ENCODE measurements around the gene GLO1. TPM values are rescaled to one million over a fixed set of nuclear protein-coding genes. Genes with fewer than 3 reads are reported as not detected.

GLO1 gene
- total and polyA plus RNA-seq, 4 donors: 50.5 to 108 (median 72.5) TPM

DNA sequence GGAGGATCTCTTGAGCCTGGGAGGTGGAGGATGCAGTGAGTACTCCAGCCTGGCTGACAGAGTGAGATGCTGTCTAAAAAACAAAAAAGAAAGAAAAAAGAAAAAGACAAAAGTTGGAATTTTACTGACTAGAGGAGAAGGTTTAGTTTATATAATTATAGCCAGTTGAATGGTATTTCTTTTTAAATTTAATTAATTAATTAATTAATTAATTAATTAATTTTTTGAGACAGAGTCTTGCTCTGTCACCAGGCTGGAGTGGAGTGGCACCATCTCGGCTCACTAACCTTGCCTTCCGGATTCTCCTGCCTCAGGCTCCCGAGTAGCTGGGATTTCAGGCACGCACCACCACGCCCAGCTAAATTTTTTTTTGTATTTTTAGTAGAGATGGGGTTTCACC lies 20.8 kb upstream of the GLO1 start:
- H3K9me3 ChIP-seq (ENCODE audit: control insufficient read depth in 4 of 4, low read length in 3 of 4): no peaks in the 10 kb centered on the region
- no peak for TF ChIP-seq HNF4G (IDR thresholded peaks at IDR 0.05)
- TF ChIP-seq, protein P1, sequence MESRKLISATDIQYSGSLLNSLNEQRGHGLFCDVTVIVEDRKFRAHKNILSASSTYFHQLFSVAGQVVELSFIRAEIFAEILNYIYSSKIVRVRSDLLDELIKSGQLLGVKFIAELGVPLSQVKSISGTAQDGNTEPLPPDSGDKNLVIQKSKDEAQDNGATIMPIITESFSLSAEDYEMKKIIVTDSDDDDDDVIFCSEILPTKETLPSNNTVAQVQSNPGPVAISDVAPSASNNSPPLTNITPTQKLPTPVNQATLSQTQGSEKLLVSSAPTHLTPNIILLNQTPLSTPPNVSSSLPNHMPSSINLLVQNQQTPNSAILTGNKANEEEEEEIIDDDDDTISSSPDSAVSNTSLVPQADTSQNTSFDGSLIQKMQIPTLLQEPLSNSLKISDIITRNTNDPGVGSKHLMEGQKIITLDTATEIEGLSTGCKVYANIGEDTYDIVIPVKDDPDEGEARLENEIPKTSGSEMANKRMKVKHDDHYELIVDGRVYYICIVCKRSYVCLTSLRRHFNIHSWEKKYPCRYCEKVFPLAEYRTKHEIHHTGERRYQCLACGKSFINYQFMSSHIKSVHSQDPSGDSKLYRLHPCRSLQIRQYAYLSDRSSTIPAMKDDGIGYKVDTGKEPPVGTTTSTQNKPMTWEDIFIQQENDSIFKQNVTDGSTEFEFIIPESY (IDR thresholded peaks at IDR 0.05): no peak
- TF ChIP-seq RXRA (IDR thresholded peaks at IDR 0.05): no peak
- no peak for TF ChIP-seq HNF4A (conservative IDR thresholded peaks at IDR 0.05)
- TF ChIP-seq EGR1 (IDR thresholded peaks at IDR 0.05; ENCODE audit: low read depth in 2 of 2): no peak
- TF ChIP-seq, protein P2, sequence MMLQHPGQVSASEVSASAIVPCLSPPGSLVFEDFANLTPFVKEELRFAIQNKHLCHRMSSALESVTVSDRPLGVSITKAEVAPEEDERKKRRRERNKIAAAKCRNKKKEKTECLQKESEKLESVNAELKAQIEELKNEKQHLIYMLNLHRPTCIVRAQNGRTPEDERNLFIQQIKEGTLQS (IDR thresholded peaks at IDR 0.05): no peak
- TF ChIP-seq, protein P3, sequence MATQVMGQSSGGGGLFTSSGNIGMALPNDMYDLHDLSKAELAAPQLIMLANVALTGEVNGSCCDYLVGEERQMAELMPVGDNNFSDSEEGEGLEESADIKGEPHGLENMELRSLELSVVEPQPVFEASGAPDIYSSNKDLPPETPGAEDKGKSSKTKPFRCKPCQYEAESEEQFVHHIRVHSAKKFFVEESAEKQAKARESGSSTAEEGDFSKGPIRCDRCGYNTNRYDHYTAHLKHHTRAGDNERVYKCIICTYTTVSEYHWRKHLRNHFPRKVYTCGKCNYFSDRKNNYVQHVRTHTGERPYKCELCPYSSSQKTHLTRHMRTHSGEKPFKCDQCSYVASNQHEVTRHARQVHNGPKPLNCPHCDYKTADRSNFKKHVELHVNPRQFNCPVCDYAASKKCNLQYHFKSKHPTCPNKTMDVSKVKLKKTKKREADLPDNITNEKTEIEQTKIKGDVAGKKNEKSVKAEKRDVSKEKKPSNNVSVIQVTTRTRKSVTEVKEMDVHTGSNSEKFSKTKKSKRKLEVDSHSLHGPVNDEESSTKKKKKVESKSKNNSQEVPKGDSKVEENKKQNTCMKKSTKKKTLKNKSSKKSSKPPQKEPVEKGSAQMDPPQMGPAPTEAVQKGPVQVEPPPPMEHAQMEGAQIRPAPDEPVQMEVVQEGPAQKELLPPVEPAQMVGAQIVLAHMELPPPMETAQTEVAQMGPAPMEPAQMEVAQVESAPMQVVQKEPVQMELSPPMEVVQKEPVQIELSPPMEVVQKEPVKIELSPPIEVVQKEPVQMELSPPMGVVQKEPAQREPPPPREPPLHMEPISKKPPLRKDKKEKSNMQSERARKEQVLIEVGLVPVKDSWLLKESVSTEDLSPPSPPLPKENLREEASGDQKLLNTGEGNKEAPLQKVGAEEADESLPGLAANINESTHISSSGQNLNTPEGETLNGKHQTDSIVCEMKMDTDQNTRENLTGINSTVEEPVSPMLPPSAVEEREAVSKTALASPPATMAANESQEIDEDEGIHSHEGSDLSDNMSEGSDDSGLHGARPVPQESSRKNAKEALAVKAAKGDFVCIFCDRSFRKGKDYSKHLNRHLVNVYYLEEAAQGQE (IDR thresholded peaks at IDR 0.05): no peak
- no peak for TF ChIP-seq JUND (IDR thresholded peaks at IDR 0.05)
- TF ChIP-seq GABPA (IDR thresholded peaks at IDR 0.05 in 1 of 2, conservative IDR thresholded peaks at IDR 0.05 in 1 of 2): no peak
- H3K9ac ChIP-seq (ENCODE audit: low read depth in 1 of 2, low read length in 2 of 2): no peak overlapping the region
- 98% methylated on average over 5 of the region's 5 CpGs for WGBS
- H3K36me3 ChIP-seq (ENCODE audit: control insufficient read depth in 4 of 4, insufficient read depth in 3 of 4, low read depth in 1 of 4, low read length in 3 of 4): no peaks in the 10 kb centered on the region
- no peaks in the 10 kb centered on the region for H3K4me1 ChIP-seq (ENCODE audit: control insufficient read depth in 4 of 4, insufficient read depth in 4 of 4, low read length in 3 of 4)
- H3K27me3 ChIP-seq (ENCODE audit: control insufficient read depth in 4 of 4, insufficient read depth in 4 of 4, low read length in 3 of 4): no peaks in the 10 kb centered on the region
- DNase-seq (ENCODE audit: low spot score): no peak
- no peak overlapping the region for H3K27ac ChIP-seq (ENCODE audit: low read depth in 1 of 2, low read length in 2 of 2)
- H3K4me3 ChIP-seq (ENCODE audit: low read depth in 1 of 3, low read length in 3 of 3): no peak overlapping the region

DNA sequence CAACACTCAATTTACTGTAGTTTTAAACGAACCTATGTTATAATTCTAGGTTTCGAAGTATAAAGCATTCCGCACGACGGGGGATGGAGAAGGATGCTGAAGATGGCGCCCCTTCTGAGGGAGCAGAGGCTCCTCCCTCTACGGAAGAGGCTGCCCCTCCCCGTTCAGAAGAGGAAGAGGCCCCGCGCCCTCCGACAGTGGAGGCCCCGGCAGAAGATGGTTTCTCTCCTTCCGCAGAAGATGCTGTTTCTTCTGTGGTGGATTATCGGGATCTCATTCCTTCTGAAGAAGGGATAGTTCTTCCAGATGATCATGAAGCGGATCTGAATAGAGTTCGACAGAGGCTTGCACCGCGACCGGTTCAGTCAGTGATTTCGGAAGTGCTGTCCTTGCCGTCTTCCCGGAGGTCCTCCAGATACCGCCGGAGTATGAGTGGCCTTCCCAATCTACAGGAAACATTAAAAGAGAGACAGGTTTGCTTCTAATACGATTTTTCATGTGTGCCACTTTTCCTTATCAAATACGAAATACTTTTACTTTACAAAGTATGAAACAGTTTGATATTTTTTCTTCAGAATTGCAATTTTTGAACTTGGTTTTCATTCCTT lies 19.9 kb upstream of the GLO1 start:
- no peak overlapping the region for H3K27ac ChIP-seq (ENCODE audit: low read depth in 1 of 2, low read length in 2 of 2)
- H3K4me1 ChIP-seq (ENCODE audit: control insufficient read depth in 4 of 4, insufficient read depth in 4 of 4, low read length in 3 of 4): no peaks in the 10 kb centered on the region
- no peak for DNase-seq (ENCODE audit: low spot score)
- 92% methylated on average over 26 of the region's 26 CpGs for WGBS
- H3K4me3 ChIP-seq (ENCODE audit: low read depth in 1 of 3, low read length in 3 of 3): no peak overlapping the region
- H3K9ac ChIP-seq (ENCODE audit: low read depth in 1 of 2, low read length in 2 of 2): no peak overlapping the region
- H3K9me3 ChIP-seq (ENCODE audit: control insufficient read depth in 4 of 4, low read length in 3 of 4): no peaks in the 10 kb centered on the region
- H3K27me3 ChIP-seq (ENCODE audit: control insufficient read depth in 4 of 4, insufficient read depth in 4 of 4, low read length in 3 of 4): no peaks in the 10 kb centered on the region
- no peaks in the 10 kb centered on the region for H3K36me3 ChIP-seq (ENCODE audit: control insufficient read depth in 4 of 4, insufficient read depth in 3 of 4, low read depth in 1 of 4, low read length in 3 of 4)
- TF ChIP-seq HNF4A (conservative IDR thresholded peaks at IDR 0.05) (no peak), YY1 (IDR thresholded peaks at IDR 0.05) (no peak), FOXA1 (IDR thresholded peaks at IDR 0.05) (no peak), EGR1 (IDR thresholded peaks at IDR 0.05; ENCODE audit: low read depth in 2 of 2) (no peak), HNF4G (IDR thresholded peaks at IDR 0.05) (no peak), SP1 (IDR thresholded peaks at IDR 0.05) (no peak), GABPA (IDR thresholded peaks at IDR 0.05 in 1 of 2, conservative IDR thresholded peaks at IDR 0.05 in 1 of 2) (no peak)
- TF ChIP-seq, protein P2 (IDR thresholded peaks at IDR 0.05): no peak
- TF ChIP-seq, protein P4, sequence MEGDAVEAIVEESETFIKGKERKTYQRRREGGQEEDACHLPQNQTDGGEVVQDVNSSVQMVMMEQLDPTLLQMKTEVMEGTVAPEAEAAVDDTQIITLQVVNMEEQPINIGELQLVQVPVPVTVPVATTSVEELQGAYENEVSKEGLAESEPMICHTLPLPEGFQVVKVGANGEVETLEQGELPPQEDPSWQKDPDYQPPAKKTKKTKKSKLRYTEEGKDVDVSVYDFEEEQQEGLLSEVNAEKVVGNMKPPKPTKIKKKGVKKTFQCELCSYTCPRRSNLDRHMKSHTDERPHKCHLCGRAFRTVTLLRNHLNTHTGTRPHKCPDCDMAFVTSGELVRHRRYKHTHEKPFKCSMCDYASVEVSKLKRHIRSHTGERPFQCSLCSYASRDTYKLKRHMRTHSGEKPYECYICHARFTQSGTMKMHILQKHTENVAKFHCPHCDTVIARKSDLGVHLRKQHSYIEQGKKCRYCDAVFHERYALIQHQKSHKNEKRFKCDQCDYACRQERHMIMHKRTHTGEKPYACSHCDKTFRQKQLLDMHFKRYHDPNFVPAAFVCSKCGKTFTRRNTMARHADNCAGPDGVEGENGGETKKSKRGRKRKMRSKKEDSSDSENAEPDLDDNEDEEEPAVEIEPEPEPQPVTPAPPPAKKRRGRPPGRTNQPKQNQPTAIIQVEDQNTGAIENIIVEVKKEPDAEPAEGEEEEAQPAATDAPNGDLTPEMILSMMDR (IDR thresholded peaks at IDR 0.05; ENCODE audit: low read depth, low read length, missing input control): no peak
- TF ChIP-seq, protein P5, sequence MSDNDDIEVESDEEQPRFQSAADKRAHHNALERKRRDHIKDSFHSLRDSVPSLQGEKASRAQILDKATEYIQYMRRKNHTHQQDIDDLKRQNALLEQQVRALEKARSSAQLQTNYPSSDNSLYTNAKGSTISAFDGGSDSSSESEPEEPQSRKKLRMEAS (IDR thresholded peaks at IDR 0.05): no peak
- TF ChIP-seq, protein P3 (IDR thresholded peaks at IDR 0.05): no peak
- TF ChIP-seq, protein P1 (IDR thresholded peaks at IDR 0.05): no peak
